Gastrocnemius medialis (tissue), 4 donors: ENCODE measurements around the gene SPON1.

ENCODE experiments used
- CTCF ChIP-seq, 5 experiments: fragments of 450-650 bp in 3 of 5; fragments of 200-600 bp in 2 of 5; sonication (generic) in 2 of 5; IDR thresholded peaks in 4 of 5; conservative IDR thresholded peaks in 1 of 5; 1 replicate in 4 of 5; 2 replicates in 1 of 5; pipeline ENCODE4 v1.5.1; 2016 to 2019; ENCODE audit warnings: antibody characterized with exemption in 5 of 5, mild to moderate bottlenecking in 3 of 5, moderate library complexity in 3 of 5
- POLR2A ChIP-seq, 2 donors: fragments of 450-650 bp; IDR thresholded peaks; one replicate each; pipeline ENCODE4 v1.6.1; 2017; ENCODE audit warnings: antibody characterized with exemption in 2 of 2, mild to moderate bottlenecking in 2 of 2, moderate library complexity in 2 of 2

DNA sequence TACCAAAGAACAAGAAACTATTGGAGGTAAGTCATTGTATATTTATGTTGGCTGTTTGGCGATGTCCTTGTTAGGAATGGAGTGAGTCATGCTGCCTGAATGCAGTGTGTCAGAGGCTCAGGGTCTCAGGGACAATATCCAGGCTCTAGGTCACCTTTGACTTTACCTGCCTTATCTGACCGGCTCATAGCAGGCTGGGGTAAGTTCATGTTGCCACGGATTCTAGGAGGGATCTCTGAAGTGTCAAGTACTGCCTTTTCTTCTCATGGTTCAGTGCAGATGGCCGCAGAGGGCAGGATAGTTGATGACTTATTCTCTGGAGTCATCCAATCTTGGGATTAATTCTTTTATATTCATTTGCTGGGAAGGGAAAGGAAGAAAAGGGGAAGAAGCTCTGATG is 53.2 kb downstream of the SPON1 start:
- TF ChIP-seq CTCF (IDR thresholded peaks at IDR 0.05 in 4 of 5, conservative IDR thresholded peaks at IDR 0.05 in 1 of 5), result no peak
- no peak for TF ChIP-seq POLR2A (IDR thresholded peaks at IDR 0.05)
